ENCODE measurements around the gene CUTA. TPM values are rescaled to one million over a fixed set of nuclear protein-coding genes. Genes with fewer than 3 reads are reported as not detected.

Gene CUTA
- total and polyA plus RNA-seq, 2 of the 13 experiments (the other 11 are each of a cell fraction or from before 2014, with no cell fraction given), result 170 to 180 TPM

DNA sequence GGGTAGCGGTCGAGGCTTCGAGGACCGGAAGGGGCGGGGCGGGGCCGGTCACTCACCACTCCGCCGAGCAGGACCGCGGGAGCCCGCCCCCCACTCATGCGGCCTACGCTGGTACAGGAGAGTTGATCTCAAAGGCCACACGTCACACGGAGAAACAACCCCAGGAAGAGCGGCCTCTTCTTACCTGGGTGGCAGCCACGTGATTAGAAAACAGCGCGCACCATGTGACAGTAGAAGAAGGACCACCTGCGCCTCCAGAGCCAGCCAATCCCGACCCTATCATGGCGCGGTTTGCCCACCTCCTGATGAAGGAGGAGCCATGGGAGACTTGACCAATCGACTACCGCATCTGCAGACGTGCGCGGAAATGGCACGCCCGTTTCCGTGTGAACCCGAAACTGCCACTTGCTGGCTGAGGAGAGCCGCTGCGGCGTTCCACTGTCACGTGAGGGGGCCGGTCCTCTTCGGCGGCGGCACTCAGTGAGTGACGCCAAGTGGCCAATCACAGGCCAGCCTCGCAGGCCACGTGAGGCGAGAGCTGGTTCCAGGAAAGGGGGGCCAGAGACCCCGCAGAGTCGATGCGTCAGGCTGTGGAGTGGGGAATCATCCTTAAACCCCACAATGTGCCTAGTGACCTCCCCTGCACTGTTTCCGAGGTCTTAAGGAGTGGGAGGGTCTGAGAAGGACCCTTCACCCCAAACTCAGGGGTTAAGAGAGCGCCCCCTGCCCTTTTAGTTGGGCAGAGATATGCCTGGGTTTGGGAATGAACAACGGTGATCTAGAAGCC lies at the start of gene CUTA (continued):
- TF ChIP-seq DNMT3B (CRISPR knock-in tag; conservative IDR thresholded peaks at IDR 0.05) (no peak; the same call in 1 of the 2 replicates), XRCC5 (optimal IDR thresholded peaks at IDR 0.05; ENCODE audit: low read length) (peak; percentile 78), HOXA9 (CRISPR knock-in tag; IDR thresholded peaks at IDR 0.05; ENCODE audit: borderline replicate concordance) (no peak; the same call in 1 of the 2 replicates), ZMAT3 (CRISPR knock-in tag; conservative IDR thresholded peaks at IDR 0.05) (0 out of 2 replicates have a peak, but pooled peaks have one; percentile 9), ZNF670 (CRISPR knock-in tag; IDR thresholded peaks at IDR 0.05; ENCODE audit: borderline replicate concordance) (peak; percentile 84), ZNF614 (CRISPR knock-in tag; IDR thresholded peaks at IDR 0.05; ENCODE audit: borderline replicate concordance) (peak; percentile 64; the same call in 1 of the 2 replicates), ZEB1 (IDR thresholded peaks at IDR 0.05; ENCODE audit: insufficient replicate concordance, low read depth) (peak; percentile 63), RAD21 (CRISPR knock-in tag; IDR thresholded peaks at IDR 0.05) (no peak), ZNF607 (CRISPR knock-in tag; IDR thresholded peaks at IDR 0.05; ENCODE audit: borderline replicate concordance) (peak; percentile 99), ATF1 (CRISPR knock-in tag; IDR thresholded peaks at IDR 0.05) (peak; percentile 90), REPIN1 (CRISPR knock-in tag; IDR thresholded peaks at IDR 0.05; ENCODE audit: borderline replicate concordance, low read depth) (no peak; the same call in 1 of the 2 replicates), ZBTB44 (CRISPR knock-in tag; IDR thresholded peaks at IDR 0.05) (peak; percentile 11; the same call in 1 of the 2 replicates), ZNF33A (CRISPR knock-in tag; IDR thresholded peaks at IDR 0.05; ENCODE audit: borderline replicate concordance) (no peak), ZBTB8A (CRISPR knock-in tag; IDR thresholded peaks at IDR 0.05; ENCODE audit: borderline replicate concordance, low read depth) (peak; percentile 94), SIX1 (CRISPR knock-in tag; IDR thresholded peaks at IDR 0.05; ENCODE audit: borderline replicate concordance) (peak; percentile 10; the same call in 1 of the 2 replicates), ZNF350 (CRISPR knock-in tag; IDR thresholded peaks at IDR 0.05; ENCODE audit: borderline replicate concordance, low read depth) (peak; percentile 85; the same call in 1 of the 2 replicates), FIP1L1 (IDR thresholded peaks at IDR 0.05; ENCODE audit: borderline replicate concordance, insufficient read depth, low read depth, low read length) (no peak), EHMT2 (IDR thresholded peaks at IDR 0.05; ENCODE audit: borderline replicate concordance, low read depth, low read length) (peak; percentile 13; the same call in 1 of the 2 replicates), CREBL2 (CRISPR knock-in tag; IDR thresholded peaks at IDR 0.05; ENCODE audit: borderline replicate concordance) (peak; percentile 86; the same call in 1 of the 2 replicates), SKI (IDR thresholded peaks at IDR 0.05; ENCODE audit: partially characterized antibody) (peak; percentile 63), NONO (IDR thresholded peaks at IDR 0.05) (no peak), NONO (CRISPR knock-in tag; conservative IDR thresholded peaks at IDR 0.05) (peak; percentile 78; the same call in 1 of the 2 replicates)
- TF ChIP-seq, protein P1, sequence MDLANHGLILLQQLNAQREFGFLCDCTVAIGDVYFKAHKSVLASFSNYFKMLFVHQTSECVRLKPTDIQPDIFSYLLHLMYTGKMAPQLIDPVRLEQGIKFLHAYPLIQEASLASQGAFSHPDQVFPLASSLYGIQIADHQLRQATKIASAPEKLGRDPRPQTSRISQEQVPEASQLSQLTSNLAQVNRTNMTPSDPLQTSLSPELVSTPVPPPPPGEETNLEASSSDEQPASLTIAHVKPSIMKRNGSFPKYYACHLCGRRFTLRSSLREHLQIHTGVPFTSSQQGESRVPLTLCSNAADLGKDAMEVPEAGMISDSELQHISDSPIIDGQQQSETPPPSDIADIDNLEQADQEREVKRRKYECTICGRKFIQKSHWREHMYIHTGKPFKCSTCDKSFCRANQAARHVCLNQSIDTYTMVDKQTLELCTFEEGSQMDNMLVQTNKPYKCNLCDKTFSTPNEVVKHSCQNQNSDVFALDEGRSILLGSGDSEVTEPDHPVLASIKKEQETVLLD (CRISPR knock-in tag; IDR thresholded peaks at IDR 0.05; ENCODE audit: low read depth), result peak; percentile 47
- TF ChIP-seq, protein P2, sequence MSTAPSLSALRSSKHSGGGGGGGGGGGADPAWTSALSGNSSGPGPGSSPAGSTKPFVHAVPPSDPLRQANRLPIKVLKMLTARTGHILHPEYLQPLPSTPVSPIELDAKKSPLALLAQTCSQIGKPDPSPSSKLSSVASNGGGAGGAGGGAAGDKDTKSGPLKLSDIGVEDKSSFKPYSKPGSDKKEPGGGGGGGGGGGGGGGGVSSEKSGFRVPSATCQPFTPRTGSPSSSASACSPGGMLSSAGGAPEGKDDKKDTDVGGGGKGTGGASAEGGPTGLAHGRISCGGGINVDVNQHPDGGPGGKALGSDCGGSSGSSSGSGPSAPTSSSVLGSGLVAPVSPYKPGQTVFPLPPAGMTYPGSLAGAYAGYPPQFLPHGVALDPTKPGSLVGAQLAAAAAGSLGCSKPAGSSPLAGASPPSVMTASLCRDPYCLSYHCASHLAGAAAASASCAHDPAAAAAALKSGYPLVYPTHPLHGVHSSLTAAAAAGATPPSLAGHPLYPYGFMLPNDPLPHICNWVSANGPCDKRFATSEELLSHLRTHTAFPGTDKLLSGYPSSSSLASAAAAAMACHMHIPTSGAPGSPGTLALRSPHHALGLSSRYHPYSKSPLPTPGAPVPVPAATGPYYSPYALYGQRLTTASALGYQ (CRISPR knock-in tag; IDR thresholded peaks at IDR 0.05), result peak; percentile 86

Data from HepG2 (cell line).